Measurements from ENCODE around the gene CFLAR.

Gene CFLAR

GRCh38 chr2:201201371-201201770 is 85.4 kb downstream of the CFLAR start:
- Histone ChIP-seq H3K4me3 (ENCODE audit: low read depth, low read length) (no peak overlapping the region), H3K36me3 (ENCODE audit: control insufficient read depth in 2 of 2, insufficient read depth in 1 of 2, low read length in 2 of 2) (peaks cover 0 to 24% of the 10 kb centered on the region in 2 experiments; a peak in 1 of 3 replicates), H3K27ac (ENCODE audit: extremely low read depth, low read depth, low read length) (no peak overlapping the region), H3K4me1 (ENCODE audit: control insufficient read depth, insufficient read depth, low read length) (no peaks in the 10 kb centered on the region), H3K9me3 (ENCODE audit: control insufficient read depth, insufficient read depth, low read depth, low read length) (no peaks in the 10 kb centered on the region)
- POLR2A ChIA-PET: no interaction called here
- no peak for TF ChIP-seq ZNF18 (tag by site-specific recombination; IDR thresholded peaks at IDR 0.05)
- TF ChIP-seq ZSCAN30 (tag by site-specific recombination; IDR thresholded peaks at IDR 0.05): no peak
- TF ChIP-seq OSR2 (tag by site-specific recombination; IDR thresholded peaks at IDR 0.05): no peak
- TF ChIP-seq ZNF664 (tag by site-specific recombination; IDR thresholded peaks at IDR 0.05): no peak
- TF ChIP-seq SP2 (tag by site-specific recombination; IDR thresholded peaks at IDR 0.05): no peak
- TF ChIP-seq ZBTB11 (tag by site-specific recombination; conservative IDR thresholded peaks at IDR 0.05; ENCODE audit: low read depth): no peak
- no peak for TF ChIP-seq ZBTB26 (tag by site-specific recombination; optimal IDR thresholded peaks at IDR 0.05)
- no peak for TF ChIP-seq ZNF624 (tag by site-specific recombination; IDR thresholded peaks at IDR 0.05)
- no peak for TF ChIP-seq ZNF26 (tag by site-specific recombination; IDR thresholded peaks at IDR 0.05)
- TF ChIP-seq GFI1B (tag by site-specific recombination; IDR thresholded peaks at IDR 0.05): no peak
- CTCF ChIA-PET: no interaction called here

GRCh38 chr2:201203916-201204654 is 88.1 kb downstream of the CFLAR start:
- Histone ChIP-seq H3K9me3 (ENCODE audit: control insufficient read depth, insufficient read depth, low read depth, low read length) (no peaks in the 10 kb centered on the region), H3K4me3 (ENCODE audit: low read depth, low read length) (no peak overlapping the region), H3K27ac (ENCODE audit: extremely low read depth, low read depth, low read length) (no peak overlapping the region), H3K36me3 (ENCODE audit: control insufficient read depth in 2 of 2, insufficient read depth in 1 of 2, low read length in 2 of 2) (peaks cover 0 to 21% of the 10 kb centered on the region in 2 experiments; a peak in 2 of 3 replicates), H3K4me1 (ENCODE audit: control insufficient read depth, insufficient read depth, low read length) (peaks cover 2% of the 10 kb centered on the region; the same call in 1 of the 2 replicates)
- peak; percentile 36; the same call in 1 of the 2 replicates for TF ChIP-seq ZNF341 (tag by site-specific recombination; IDR thresholded peaks at IDR 0.05; ENCODE audit: low read depth)
- TF ChIP-seq MYNN (tag by site-specific recombination; IDR thresholded peaks at IDR 0.05; ENCODE audit: borderline replicate concordance): no peak
- TF ChIP-seq ZIC2 (tag by site-specific recombination; IDR thresholded peaks at IDR 0.05): peak; percentile 33; the same call in 1 of the 2 replicates
- ChIA-PET POLR2A (no interaction called here), CTCF (interaction anchor here (0.6 to 1.1 kb wide), 2 partner anchors 153 to 160 kb away, joined by 3 read pairs; partner anchors contain the start of gene FLACC1)

Data from HEK293 (cell line).